Measurements from ENCODE around the gene SETBP1.
"Not testable (repeated sequence)": the region's sequence is repeated elsewhere in the genome, so short reads cannot be mapped to it uniquely, and the experiment has no call there.

SETBP1 gene

DNA sequence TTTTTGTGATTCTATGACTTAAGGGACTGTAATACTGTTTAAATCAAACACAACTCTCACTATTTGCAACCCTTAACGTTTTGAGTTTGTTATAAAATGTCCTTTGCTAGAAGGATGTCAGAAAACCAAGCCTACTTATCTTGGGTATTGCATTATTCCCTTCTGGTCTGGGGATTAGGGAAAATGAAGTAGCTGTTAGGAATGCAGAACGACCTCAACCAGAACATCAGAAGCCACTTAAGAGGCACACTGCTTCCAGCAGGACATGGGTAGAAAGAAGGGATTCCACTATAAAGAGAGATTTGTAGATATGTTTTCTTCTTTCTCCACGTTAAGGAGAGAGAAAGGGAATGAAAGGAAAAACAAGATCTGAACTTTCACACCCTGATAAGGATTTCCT, 101.2 kb downstream of the SETBP1 start:
- FAIRE-seq: no peak
- no peak for DNase-seq (ENCODE audit: extremely low spot score, insufficient read length, low read depth)

DNA sequence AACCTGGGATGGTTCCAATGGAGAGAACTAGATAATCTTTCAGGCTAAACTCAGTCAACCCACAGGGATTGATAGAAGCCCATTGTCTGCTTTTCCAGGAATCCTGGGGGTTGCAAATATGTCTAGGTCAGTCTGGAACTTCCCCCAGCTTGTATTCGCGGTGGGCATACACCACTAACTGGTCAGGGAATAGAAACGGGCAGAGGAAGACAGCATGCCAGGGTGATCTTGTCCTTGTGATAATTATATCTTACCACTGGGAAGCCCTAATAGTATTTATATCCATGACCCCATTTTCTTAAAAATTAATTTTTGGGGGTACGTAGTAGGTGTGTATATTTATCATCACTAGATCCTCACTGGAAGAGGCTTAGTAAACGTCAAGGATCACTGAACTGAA, 101.9 kb downstream of the SETBP1 start:
- no peak for DNase-seq (ENCODE audit: extremely low spot score, insufficient read length, low read depth)
- FAIRE-seq: no peak

- no peak for DNase-seq (ENCODE audit: extremely low spot score, insufficient read length, low read depth)
- no peak for FAIRE-seq
Measured at GRCh38 chr18:44783371-44783770, 102.7 kb downstream of the SETBP1 start.

DNA sequence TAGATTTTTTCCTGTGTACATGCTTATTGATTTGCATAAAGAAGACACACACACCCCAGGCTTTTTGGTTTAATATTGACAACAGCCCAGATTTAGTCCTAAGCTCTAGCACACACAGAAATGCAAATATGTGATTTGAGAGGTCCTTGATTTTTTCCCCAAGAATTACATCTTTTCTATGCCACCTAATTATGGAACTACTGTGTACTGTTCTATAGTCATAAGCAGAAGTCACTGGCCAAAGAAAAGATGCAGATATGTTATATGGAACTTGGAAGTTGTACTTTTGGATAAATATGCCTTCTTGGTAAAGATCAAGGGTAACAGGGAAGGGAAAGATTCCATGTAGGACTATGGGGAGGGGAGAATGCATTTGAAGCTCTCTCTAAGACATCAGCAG, 105.6 kb downstream of the SETBP1 start:
- FAIRE-seq: no peak

GRCh38 chr18:44786688-44787087, 106.0 kb downstream of the SETBP1 start:
- no peak for DNase-seq (ENCODE audit: extremely low spot score, insufficient read length, low read depth)
- peak; percentile 94 for FAIRE-seq

More for the DNA sequence above, 105.6 kb downstream of the SETBP1 start:
- DNase-seq (ENCODE audit: extremely low spot score, insufficient read length, low read depth): no peak

DNA sequence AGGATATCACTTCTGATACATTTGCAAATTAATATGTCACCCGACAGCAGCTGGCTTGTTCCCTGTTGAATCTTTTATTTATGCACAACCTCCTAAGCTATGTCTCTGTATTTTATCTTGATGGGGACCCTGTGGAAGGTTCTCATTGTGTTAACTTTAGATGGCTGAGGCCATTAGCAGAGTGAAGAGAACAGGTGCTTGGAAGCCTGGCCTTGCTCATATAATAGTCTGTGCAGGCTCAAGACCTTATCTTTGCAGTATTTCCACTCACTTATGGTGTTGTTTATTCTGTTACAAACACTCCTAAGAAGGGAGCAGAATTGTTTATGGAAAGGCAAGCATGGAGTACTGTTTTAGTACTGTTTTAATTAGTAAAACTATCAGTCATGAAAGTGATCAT, 107.6 kb downstream of the SETBP1 start:
- DNase-seq (ENCODE audit: extremely low spot score, insufficient read length, low read depth) (no peak), FAIRE-seq (no peak)

DNA sequence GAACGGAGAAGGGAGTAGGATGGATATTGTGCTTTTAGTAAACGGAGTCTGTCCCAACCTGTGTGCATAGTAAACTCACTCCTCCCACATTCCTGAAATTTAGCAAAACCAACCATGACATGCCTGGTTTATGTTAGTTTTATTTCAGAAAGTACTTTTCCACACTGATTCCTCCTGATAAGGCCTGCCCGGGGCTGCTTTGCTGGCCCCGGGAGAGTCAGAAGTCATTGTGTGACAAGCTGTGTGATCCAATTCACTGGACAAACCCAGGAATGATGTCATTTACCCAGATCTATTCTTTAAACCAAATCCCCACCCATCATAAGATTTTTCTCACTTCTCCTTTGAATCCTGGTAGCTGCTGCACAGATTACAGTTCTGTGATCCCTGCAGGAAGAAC, 109.0 kb downstream of the SETBP1 start:
- no peak for DNase-seq (ENCODE audit: extremely low spot score, insufficient read length, low read depth)
- no peak for FAIRE-seq

GRCh38 chr18:44790860-44791259, 110.2 kb downstream of the SETBP1 start:
- FAIRE-seq (no peak), DNase-seq (ENCODE audit: extremely low spot score, insufficient read length, low read depth) (no peak)

- FAIRE-seq (no peak), DNase-seq (ENCODE audit: extremely low spot score, insufficient read length, low read depth) (no peak)
Measured at GRCh38 chr18:44791520-44791919, 110.8 kb downstream of the SETBP1 start.

DNA sequence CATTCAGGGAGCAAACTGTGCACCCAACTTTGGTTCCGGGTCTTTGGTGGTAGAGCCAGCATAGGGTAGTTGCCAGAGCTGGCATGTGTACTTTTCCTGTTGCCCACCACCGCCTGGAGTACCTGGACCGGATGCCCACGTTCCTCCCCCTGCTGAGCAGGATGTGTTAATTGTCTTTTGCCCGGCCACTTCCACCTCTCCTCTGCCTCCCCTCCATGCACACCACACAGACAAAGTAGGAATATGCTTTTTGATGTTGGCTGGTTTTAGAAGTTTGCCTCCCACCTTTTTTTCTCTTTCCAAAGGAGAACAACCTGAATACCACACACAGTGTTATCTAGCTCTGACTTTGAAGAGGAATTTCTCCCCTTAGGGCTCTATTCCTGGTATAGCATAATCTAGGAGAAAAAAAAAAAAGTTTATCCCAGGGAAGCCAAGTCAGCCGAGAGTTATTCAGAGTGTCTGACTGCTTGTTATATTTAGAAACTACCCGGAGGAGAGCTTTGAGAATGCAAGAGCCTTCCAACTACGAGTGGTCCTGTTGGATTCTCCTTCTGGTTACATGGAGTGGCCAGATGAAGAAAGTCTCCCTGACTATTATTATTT, 111.9 kb downstream of the SETBP1 start:
- DNase-seq (ENCODE audit: extremely low spot score, insufficient read length, low read depth) (no peak), FAIRE-seq (no peak)

GRCh38 chr18:44793194-44793593, 112.5 kb downstream of the SETBP1 start:
- FAIRE-seq: no peak
- DNase-seq (ENCODE audit: extremely low spot score, insufficient read length, low read depth): no peak

DNA sequence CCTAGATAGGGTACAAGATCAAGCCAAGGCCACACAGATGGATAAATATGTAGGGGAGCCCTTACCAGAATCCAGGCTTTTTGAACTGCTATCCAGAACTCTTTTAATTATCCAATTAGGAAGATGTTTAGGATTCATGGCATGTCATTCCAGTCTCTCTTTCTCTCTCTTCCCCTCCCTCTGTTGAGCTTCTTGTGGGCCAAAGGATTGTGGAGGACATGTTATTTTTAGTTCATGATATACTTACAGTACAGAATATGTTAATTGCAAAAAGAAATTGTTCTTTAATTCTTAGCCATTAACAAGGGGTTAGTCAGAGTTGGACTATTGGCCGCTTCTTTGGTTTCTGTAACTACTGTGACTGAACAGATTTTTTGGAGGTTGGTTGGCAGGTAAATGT, 113.0 kb downstream of the SETBP1 start:
- DNase-seq (ENCODE audit: extremely low spot score, insufficient read length, low read depth) (no peak), FAIRE-seq (no peak)

- no peak for FAIRE-seq
Measured at GRCh38 chr18:44795241-44795640, 114.6 kb downstream of the SETBP1 start.

DNA sequence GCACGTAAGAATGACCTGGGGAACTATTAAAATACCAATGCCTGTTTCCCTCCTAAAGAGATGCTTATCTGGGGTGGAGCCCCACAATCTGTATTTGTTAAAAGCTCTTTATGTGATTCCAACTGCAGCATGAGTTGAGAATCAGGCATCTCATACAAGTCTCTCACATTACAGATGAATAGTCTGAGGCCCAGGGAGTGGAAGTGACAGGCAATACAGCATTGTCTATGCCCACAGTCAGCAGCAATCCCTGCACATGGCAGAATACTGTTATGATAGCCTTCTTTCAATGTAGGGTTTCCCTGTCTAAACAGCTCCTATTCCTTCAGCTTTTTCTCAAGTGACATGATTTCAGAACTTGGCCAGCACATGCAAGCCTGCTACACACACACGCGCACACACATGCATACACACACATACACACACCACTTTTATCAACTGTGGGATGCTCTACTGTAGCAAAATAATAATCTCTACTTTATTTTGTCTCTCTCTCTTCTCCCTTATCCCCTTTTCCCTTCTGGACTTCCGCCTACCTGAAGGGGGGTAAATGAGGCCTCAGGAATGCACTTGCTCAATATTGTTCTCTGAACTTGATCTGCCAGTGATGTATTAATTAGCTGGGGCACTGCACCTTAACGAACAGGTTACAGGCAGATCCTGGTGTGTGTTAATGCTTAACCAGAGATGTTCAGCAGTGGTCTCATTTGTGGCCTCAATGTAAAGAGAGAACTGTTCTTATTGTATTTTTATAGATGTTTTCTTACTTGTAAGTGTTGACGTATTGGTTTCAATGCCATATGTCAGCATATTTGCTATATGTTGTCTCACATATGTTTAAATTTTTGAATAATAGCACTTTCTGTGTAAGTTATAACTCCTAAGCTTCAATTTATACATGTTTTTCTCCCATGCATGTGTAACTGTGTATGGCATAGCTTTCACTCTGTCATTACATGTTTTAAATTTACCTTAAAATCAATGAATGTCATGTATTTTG, 116.0 kb downstream of the SETBP1 start:
- DNase-seq (ENCODE audit: extremely low spot score, insufficient read length, low read depth) (no peak), FAIRE-seq (peak; percentile 52)

More at GRCh38 chr18:44795241-44795640, 114.6 kb downstream of the SETBP1 start:
- DNase-seq (ENCODE audit: extremely low spot score, insufficient read length, low read depth): no peak

DNA sequence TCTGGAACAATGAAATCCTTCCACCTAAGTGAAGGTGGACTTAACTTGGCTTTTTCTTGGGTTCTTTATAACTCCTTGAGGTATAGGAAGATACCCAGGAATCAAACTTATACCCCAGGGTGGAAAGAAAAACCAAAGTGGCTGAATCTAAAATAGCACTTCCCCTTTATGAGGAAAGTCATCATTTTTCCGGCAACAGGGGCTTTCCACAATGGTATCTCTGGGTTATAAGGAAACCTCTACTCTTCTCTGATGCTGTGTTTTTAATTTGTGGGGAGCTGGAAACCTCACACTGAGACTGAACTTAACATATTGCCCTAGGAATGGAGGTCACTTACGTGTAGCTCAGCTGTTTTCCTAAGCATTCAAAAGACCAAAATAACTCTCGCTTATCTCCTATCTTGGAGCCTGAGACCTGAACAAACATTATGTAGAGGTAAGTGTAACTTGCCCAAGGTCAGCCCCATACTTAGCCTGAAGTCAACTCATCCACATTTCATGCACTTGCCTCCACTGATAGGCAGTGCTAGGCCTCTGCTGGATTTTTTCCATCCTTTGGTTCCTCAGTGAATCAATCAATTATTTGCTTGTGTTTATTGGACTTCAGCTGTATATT, 117.9 kb downstream of the SETBP1 start:
- DNase-seq (ENCODE audit: extremely low spot score, insufficient read length, low read depth) (no peak), FAIRE-seq (peak; percentile 81)

GRCh38 chr18:44799382-44799906, 118.8 kb downstream of the SETBP1 start:
- FAIRE-seq (no peak), DNase-seq (ENCODE audit: extremely low spot score, insufficient read length, low read depth) (no peak)

GRCh38 chr18:44799907-44800421, 119.3 kb downstream of the SETBP1 start:
- DNase-seq (ENCODE audit: extremely low spot score, insufficient read length, low read depth) (peak; percentile 36), FAIRE-seq (peak; percentile 99)

- DNase-seq (ENCODE audit: extremely low spot score, insufficient read length, low read depth); FAIRE-seq: not testable (repeated sequence)
Measured at GRCh38 chr18:44800766-44801165, 120.1 kb downstream of the SETBP1 start.

DNA sequence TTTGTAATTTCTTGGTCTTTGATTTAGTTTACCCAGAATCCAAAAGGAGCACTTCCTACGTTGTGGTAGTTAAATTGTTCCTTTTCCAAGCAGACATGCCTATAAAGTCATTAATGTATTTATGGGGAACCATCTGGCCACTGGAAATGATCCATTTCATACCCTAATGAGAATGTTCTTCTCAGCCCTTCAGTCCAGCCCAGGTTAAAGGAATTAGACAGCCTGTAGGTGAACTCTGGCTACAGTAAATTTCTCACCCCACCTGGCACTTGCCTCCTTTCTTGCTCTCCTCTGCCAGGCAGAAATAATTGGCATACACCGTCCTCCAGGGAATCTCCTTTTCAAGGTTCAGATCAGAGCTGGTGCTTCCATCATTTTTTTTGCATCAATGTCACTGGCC, 121.1 kb downstream of the SETBP1 start:
- FAIRE-seq (no peak), DNase-seq (ENCODE audit: extremely low spot score, insufficient read length, low read depth) (no peak)

GRCh38 chr18:44802508-44802907, 121.8 kb downstream of the SETBP1 start:
- FAIRE-seq (no peak), DNase-seq (ENCODE audit: extremely low spot score, insufficient read length, low read depth) (no peak)

Data from GM18507 (cell line).